ENCODE measurements around the gene CD44. TPM values are rescaled to one million over a fixed set of nuclear protein-coding genes. Genes with fewer than 3 reads are reported as not detected.

Gene CD44
- polyA plus RNA-seq, 1 experiment, result 1,200 TPM

DNA sequence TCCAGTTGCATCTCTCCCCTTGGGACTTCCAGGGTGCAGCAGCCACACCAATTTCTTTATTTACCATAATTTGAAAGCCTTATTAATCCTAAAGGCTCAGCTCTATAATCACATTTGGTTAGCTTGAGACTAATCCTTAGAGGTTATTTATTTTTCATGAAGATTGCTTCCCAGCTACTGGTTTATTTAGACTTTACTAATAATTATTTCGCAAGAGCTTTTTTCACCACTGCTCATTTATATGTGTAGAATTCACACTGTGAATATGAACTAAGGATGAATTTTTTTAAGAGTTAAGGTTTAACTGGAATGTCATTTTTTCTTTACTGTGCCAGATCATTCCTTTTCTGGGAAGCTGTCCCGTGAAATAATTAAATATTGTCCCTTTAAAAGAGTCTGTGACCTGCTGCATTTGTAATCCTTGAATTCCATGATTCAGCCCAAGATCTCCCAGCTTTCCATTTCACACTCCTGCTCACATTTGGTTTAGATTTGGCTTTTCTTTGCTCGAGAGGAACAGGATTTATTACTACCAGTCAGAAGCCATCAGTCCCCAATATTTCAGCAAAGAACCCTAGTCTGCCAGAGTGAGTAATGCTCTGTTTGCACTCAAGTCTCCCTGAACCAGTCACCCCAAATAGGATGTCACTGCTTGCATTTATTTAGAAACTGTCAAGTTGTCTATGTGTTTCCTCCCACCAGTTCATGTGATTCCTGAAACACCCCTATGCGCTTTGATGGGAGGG is 4.4 kb upstream of the CD44 start:
- ChIA-PET POLR2A (no interaction called here), CTCF (interaction anchor here (2.7 kb wide), 1 partner anchor 18 kb away, joined by 9 read pairs; no protein-coding TSS in a partner anchor)
- TF ChIP-seq, protein P1, sequence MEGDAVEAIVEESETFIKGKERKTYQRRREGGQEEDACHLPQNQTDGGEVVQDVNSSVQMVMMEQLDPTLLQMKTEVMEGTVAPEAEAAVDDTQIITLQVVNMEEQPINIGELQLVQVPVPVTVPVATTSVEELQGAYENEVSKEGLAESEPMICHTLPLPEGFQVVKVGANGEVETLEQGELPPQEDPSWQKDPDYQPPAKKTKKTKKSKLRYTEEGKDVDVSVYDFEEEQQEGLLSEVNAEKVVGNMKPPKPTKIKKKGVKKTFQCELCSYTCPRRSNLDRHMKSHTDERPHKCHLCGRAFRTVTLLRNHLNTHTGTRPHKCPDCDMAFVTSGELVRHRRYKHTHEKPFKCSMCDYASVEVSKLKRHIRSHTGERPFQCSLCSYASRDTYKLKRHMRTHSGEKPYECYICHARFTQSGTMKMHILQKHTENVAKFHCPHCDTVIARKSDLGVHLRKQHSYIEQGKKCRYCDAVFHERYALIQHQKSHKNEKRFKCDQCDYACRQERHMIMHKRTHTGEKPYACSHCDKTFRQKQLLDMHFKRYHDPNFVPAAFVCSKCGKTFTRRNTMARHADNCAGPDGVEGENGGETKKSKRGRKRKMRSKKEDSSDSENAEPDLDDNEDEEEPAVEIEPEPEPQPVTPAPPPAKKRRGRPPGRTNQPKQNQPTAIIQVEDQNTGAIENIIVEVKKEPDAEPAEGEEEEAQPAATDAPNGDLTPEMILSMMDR (IDR thresholded peaks at IDR 0.05; ENCODE audit: insufficient read depth, low read depth, low read length), result no peak
- Histone ChIP-seq H3K27me3 (ENCODE audit: control insufficient read depth, insufficient read depth, low read length) (no peaks in the 10 kb centered on the region), H3K36me3 (ENCODE audit: control insufficient read depth, insufficient read depth, low read length) (no peaks in the 10 kb centered on the region), H3K4me3 (ENCODE audit: low read depth, low read length) (no peak overlapping the region)
- DNase-seq (ENCODE audit: low read depth), result peak; percentile 57

DNA sequence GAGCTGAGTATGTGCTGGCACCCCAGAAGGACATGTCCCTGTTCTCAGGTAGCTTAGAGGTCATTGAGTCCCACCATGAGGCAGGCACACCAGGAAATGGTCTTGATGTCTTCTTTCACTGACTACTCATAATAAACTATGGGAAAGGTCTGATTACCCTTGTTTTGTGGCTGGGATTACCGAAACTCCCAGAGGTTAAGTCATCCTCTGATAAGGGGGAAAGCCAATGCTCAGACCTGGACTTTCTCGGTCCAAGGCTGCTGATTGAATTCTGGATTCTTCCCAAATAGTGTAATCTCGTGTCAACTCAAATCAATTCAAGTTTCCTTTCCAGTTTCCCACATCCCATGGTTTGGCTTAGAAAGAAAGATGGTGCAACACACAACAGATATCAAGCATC is 3.7 kb upstream of the CD44 start:
- no peak for DNase-seq (ENCODE audit: low read depth)
- ChIA-PET POLR2A (no interaction called here), CTCF (interaction anchor here (0.7 to 2.7 kb wide), 2 partner anchors 18 to 256 kb away, joined by 3 to 9 read pairs; no protein-coding TSS in a partner anchor)
- Histone ChIP-seq H3K36me3 (ENCODE audit: control insufficient read depth, insufficient read depth, low read length) (no peaks in the 10 kb centered on the region), H3K27me3 (ENCODE audit: control insufficient read depth, insufficient read depth, low read length) (no peaks in the 10 kb centered on the region), H3K4me3 (ENCODE audit: low read depth, low read length) (no peak overlapping the region)
- TF ChIP-seq, protein P1 (IDR thresholded peaks at IDR 0.05; ENCODE audit: insufficient read depth, low read depth, low read length), result no peak

DNA sequence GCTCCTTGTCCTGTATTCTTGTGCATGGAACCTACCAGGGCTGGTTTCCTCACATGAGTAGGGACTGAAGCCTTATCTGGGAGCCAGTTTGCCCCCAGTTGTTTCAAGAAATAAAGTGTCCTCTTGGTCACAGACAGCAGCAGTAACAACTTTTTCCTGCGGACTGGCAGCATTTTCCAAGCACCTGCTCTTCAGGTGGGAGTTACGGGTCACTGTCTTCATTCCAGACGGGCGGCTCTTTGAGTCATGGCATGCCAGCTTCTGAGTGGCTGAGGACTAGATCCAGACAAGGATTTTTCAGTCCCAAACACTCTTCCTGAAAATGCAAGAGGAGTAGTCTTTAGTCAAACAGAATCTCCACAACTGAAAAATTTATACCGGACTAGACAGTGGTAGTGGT is 2.7 kb upstream of the CD44 start:
- H3K4me3 ChIP-seq (ENCODE audit: low read depth, low read length), result no peak overlapping the region
- POLR2A ChIA-PET, result no interaction called here
- TF ChIP-seq, protein P1 (IDR thresholded peaks at IDR 0.05; ENCODE audit: insufficient read depth, low read depth, low read length), result no peak
- no peaks in the 10 kb centered on the region for H3K36me3 ChIP-seq (ENCODE audit: control insufficient read depth, insufficient read depth, low read length)
- no peak for DNase-seq (ENCODE audit: low read depth)
- CTCF ChIA-PET, result interaction anchor here (2.7 kb wide), 1 partner anchor 19 kb away, joined by 9 read pairs; no protein-coding TSS in a partner anchor
- H3K27me3 ChIP-seq (ENCODE audit: control insufficient read depth, insufficient read depth, low read length), result no peaks in the 10 kb centered on the region

DNA sequence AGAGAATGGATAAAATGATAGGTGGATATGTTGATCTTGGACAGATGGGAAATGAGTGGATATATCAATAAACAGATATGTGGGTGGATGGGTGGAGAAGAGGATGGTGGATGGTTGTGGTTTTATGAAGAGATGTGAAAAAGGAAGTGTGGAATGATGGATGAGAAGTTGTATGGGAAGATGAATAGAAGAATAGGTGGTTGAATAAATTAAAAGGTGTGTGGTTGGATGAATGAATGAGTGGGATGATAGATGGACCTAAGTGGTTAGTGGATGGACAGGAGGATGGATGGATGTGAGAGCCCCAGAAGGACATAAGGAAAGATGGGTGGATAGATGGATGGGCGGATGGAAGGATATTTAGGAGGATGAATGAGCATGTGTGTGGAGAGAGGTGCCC is 913 bp upstream of the CD44 start:
- Histone ChIP-seq H3K4me3 (ENCODE audit: low read depth, low read length) (peak overlapping the region; percentile 95), H3K27me3 (ENCODE audit: control insufficient read depth, insufficient read depth, low read length) (no peaks in the 10 kb centered on the region), H3K36me3 (ENCODE audit: control insufficient read depth, insufficient read depth, low read length) (no peaks in the 10 kb centered on the region)
- ChIA-PET POLR2A (interaction anchor here (0.6 kb wide), 1 partner anchor 27 kb away, joined by 3 read pairs; no protein-coding TSS in a partner anchor), CTCF (interaction anchor here (1.2 kb wide), 1 partner anchor 125 kb away, joined by 3 read pairs; no protein-coding TSS in a partner anchor)
- TF ChIP-seq, protein P1 (IDR thresholded peaks at IDR 0.05; ENCODE audit: insufficient read depth, low read depth, low read length), result no peak
- no peak for DNase-seq (ENCODE audit: low read depth)

DNA sequence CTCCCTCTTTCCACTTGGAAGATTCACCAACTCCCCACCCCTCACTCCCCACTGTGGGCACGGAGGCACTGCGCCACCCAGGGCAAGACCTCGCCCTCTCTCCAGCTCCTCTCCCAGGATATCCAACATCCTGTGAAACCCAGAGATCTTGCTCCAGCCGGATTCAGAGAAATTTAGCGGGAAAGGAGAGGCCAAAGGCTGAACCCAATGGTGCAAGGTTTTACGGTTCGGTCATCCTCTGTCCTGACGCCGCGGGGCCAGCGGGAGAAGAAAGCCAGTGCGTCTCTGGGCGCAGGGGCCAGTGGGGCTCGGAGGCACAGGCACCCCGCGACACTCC is 397 bp upstream of the CD44 start:
- ChIA-PET POLR2A (interaction anchor here (0.6 kb wide), 1 partner anchor 27 kb away, joined by 3 read pairs; no protein-coding TSS in a partner anchor), CTCF (interaction anchor here (1.2 to 3.1 kb wide), 2 partner anchors 125 to 253 kb away, joined by 3 to 9 read pairs; no protein-coding TSS in a partner anchor)
- H3K4me3 ChIP-seq (ENCODE audit: low read depth, low read length), result peak overlapping the region; percentile 95
- no peak for DNase-seq (ENCODE audit: low read depth)
- TF ChIP-seq, protein P1 (IDR thresholded peaks at IDR 0.05; ENCODE audit: insufficient read depth, low read depth, low read length), result no peak
- H3K36me3 ChIP-seq (ENCODE audit: control insufficient read depth, insufficient read depth, low read length), result no peaks in the 10 kb centered on the region
- no peaks in the 10 kb centered on the region for H3K27me3 ChIP-seq (ENCODE audit: control insufficient read depth, insufficient read depth, low read length)
